Measurements from ENCODE around the gene FPGT. TPM values are rescaled to one million over a fixed set of nuclear protein-coding genes. Genes with fewer than 3 reads are reported as not detected.
"Not testable (repeated sequence)": the region's sequence is repeated elsewhere in the genome, so short reads cannot be mapped to it uniquely, and the experiment has no call there.

The FPGT gene
- total RNA-seq, 1 donor from 2014 or later = 9.1 TPM

- no peaks in the 10 kb centered on the region for H3K79me2 ChIP-seq (ENCODE audit: insufficient read depth, low read length)
- FAIRE-seq (no peak), DNase-seq (ENCODE audit: low read depth) (no peak)
- no peak overlapping the region for H3K9ac ChIP-seq (ENCODE audit: low read length)
- H3K4me3 Mint-ChIP-seq (ENCODE audit: unreplicated experiment) = no peak overlapping the region
- H3K9me3 Mint-ChIP-seq (ENCODE audit: unreplicated experiment) = no peaks in the 10 kb centered on the region
- no peak overlapping the region for H3K4me2 ChIP-seq (ENCODE audit: low read length)
- no peaks in the 10 kb centered on the region for H3K27me3 ChIP-seq (ENCODE audit: insufficient read depth, low read length)
- TF ChIP-seq CTCF (IDR thresholded peaks at IDR 0.05; ENCODE audit: insufficient read depth, low read depth, low read length) (no peak), EZH2 (IDR thresholded peaks at IDR 0.05; ENCODE audit: insufficient read depth, low read length) (no peak)
- H3K27ac ChIP-seq (ENCODE audit: low read depth, low read length) = no peak overlapping the region
- H3K36me3 ChIP-seq (ENCODE audit: insufficient read depth, low read length) = no peaks in the 10 kb centered on the region
- no peaks in the 10 kb centered on the region for H3K27me3 Mint-ChIP-seq (ENCODE audit: low read depth, unreplicated experiment)
- no peak overlapping the region for H3K4me3 ChIP-seq (ENCODE audit: insufficient read depth, low read depth, low read length)
- H3K4me1 ChIP-seq (ENCODE audit: insufficient read depth, low read length) = peaks cover 4% of the 10 kb centered on the region
- H2AFZ ChIP-seq (ENCODE audit: low read depth, low read length) = no peak overlapping the region
- H4K20me1 ChIP-seq (ENCODE audit: insufficient read depth, low read length) = no peaks in the 10 kb centered on the region
- no peaks in the 10 kb centered on the region for H3K9me3 ChIP-seq (ENCODE audit: insufficient read depth, low read depth, low read length)
- H3K36me3 Mint-ChIP-seq (ENCODE audit: low read depth, unreplicated experiment) = no peaks in the 10 kb centered on the region
- H3K4me1 Mint-ChIP-seq (ENCODE audit: low read depth, unreplicated experiment) = peaks cover 25% of the 10 kb centered on the region
- no peak overlapping the region for H3K27ac Mint-ChIP-seq (ENCODE audit: unreplicated experiment)
These were observed 50.0 kb downstream of the FPGT start for GRCh38 chr1:74247881-74248528.

GRCh38 chr1:74253243-74253824, 55.3 kb downstream of the FPGT start:
- not testable (repeated sequence) for H3K27ac ChIP-seq (ENCODE audit: low read depth, low read length); H3K27me3 Mint-ChIP-seq (ENCODE audit: low read depth, unreplicated experiment); H3K9ac ChIP-seq (ENCODE audit: low read length); H2AFZ ChIP-seq (ENCODE audit: low read depth, low read length); H3K4me1 ChIP-seq (ENCODE audit: insufficient read depth, low read length); H3K36me3 ChIP-seq (ENCODE audit: insufficient read depth, low read length); H3K4me3 Mint-ChIP-seq (ENCODE audit: unreplicated experiment); H3K36me3 Mint-ChIP-seq (ENCODE audit: low read depth, unreplicated experiment); H3K79me2 ChIP-seq (ENCODE audit: insufficient read depth, low read length); H3K27ac Mint-ChIP-seq (ENCODE audit: unreplicated experiment); FAIRE-seq; H3K9me3 ChIP-seq (ENCODE audit: insufficient read depth, low read depth, low read length); H3K27me3 ChIP-seq (ENCODE audit: insufficient read depth, low read length); H3K4me2 ChIP-seq (ENCODE audit: low read length); H3K4me3 ChIP-seq (ENCODE audit: insufficient read depth, low read depth, low read length); H3K9me3 Mint-ChIP-seq (ENCODE audit: unreplicated experiment); H4K20me1 ChIP-seq (ENCODE audit: insufficient read depth, low read length); DNase-seq (ENCODE audit: low read depth); H3K4me1 Mint-ChIP-seq (ENCODE audit: low read depth, unreplicated experiment)

Other genes starting within 250 kb of the FPGT start
- gene LRRIQ3, start 66 bp upstream of the FPGT start, total RNA-seq = 0.19 and 0.52 TPM in 2 replicates
- gene TNNI3K, start 37.1 kb downstream of the FPGT start, total RNA-seq = 0.45 TPM in 1 of 2 replicates, not detected in the other

All from astrocyte (in vitro differentiated cells and primary cell).